Stimulated activated CD8-positive, alpha-beta memory T cell treated with anti-CD3 and anti-CD28 coated beads, Interleukin-12 subunit alpha, Interleukin-12 subunit beta, amount 100 ng/mL, for 24 hours (primary cell): ENCODE measurements around the gene SRSF1.
"Not testable (repeated sequence)": the region's sequence is repeated elsewhere in the genome, so short reads cannot be mapped to it uniquely, and the experiment has no call there.

Experiments used
- DNase-seq: peaks from one replicate; pipeline ENCODE4 v3.0.0-alpha.2; 2020; ENCODE audit errors: extremely low read depth

SRSF1 gene

DNA sequence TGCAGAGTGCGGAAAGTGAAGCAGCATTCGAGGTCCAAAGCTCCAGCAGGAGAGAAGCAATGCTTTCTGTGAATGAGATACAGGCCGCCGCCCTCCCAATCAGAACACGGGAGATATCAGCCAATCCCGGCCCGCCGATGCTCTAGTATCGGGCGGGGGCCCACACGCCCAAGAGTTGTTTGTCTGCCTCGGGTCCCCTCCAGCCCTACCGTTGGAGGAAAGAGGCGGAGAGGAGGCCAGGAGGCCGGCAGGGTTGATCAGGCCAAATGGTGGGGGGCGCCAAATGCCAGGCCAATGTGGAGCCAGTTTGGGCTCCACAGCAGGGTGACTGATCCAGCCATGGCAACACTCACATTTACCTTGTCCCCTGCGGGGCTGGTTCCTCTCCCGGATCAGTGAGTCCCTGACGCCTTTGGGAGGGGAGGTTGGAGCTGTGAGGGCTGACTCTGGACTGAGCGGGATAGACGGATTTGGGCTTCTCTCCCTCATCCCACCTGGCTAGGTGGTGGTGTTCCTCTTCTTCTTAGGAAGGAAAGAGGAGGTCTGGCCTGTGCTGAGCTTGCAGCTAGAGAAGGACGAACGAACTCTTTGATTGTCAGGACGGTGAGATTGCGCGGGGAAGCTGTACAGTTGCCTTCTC lies 41.4 kb downstream of the SRSF1 start:
- no peak for DNase-seq

GRCh38 chr17:57963149-57963511 lies 43.9 kb downstream of the SRSF1 start:
- DNase-seq: no peak

- DNase-seq: no peak
Observed at GRCh38 chr17:57962279-57963148, 44.5 kb downstream of the SRSF1 start.

DNA sequence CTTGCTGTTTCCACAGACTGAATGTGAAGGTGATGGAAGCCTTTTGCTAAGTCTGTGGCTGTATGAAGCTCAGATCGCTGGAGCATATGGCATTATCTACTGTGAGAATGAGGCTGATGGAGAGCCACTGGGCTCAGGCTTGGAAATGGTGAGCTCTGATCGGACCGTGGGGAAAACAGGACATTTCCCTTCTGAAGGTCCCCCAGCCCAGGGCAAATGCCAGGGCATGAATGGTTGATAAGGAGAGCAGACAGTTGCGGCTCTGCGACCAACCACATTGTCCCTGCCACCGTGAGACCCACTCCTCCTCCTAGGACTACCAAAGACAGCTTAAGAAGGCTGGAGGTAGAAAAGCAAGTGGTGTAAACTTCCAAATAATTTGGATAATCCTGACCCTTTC lies 47.1 kb downstream of the SRSF1 start:
- no peak for DNase-seq

- DNase-seq: not testable (repeated sequence)
Observed at GRCh38 chr17:57958391-57958790, 48.7 kb downstream of the SRSF1 start.

GRCh38 chr17:57957886-57958285 lies 49.2 kb downstream of the SRSF1 start:
- no peak for DNase-seq

GRCh38 chr17:57957120-57957850 lies 49.8 kb downstream of the SRSF1 start:
- no peak for DNase-seq

DNA sequence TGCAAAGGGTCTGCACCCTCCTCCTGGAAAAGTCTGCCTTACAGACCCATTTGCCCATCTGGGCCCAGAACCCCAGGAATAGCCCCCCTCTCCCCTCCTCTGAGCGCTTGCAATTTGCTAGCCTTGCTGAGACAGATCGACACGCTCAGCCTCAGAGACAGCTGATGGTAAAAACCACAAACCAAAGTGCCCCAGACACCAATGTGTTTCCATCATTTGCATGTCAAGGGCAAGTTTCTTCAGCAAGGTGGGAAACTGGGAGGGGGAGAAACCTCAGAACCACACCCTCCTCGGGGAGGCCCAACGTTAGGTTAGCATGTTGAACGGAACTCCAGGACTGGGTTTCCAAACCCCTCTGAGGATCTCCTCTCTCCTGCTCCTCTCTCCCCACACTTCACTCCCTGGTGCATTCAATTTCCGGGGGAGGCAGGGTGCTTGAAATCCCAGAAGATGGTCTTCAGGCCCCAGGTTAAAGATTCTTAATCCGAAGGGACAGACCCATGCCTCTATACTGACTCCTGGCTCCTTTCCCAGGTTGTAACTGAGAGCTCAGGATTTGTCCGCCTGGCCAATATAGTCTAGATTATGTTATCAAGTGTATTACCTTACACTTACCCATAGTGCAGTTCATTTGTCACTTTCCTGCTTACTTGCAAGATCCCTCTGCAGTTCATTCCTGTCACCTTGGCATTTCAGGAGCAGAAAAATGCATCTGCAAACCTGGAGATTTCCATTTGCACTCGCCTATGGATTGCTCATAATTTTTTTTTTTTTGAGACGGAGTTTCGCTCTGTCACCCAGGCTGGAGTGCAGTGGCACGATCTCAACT lies 50.5 kb downstream of the SRSF1 start:
- no peak for DNase-seq

DNA sequence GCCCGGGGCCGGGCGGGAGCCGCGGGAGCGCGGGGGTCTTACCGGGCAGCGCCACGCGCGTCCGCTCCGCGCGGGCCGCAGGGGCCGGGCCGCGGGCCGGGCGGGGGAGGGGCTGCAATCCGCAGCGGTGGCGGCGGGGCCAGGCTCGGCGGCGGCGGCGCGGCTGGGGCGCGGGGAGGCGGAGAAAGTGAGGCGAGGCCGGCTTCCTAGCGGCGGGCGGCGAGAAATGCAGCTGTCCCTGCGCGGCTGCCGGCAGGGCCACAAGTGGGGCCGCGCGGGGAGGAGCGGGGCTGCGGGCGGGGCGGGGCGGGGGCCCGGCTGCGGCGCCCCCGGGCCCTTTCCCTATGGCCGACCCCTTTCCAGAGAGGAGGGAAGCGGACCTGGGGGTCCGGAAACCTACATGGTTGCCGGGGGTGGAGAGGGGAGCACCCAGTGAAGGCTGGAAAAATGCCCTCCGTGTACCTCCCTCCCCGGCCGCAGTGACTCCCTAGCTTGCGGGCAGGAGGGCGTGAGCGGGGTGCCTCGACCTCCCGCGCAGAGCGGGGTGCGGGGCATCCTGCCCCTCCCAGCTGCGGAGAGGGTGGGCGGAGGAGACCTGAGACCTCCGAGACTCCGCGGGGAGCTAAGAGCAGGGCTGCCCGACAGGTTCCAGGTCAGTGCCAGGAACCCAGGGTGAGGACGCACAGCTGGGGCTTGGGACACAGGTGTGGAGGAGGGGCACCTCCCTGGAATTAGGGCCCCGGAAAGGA lies 51.7 kb downstream of the SRSF1 start, which contains the start of gene CUEDC1:
TSS of gene CUEDC1 (minus strand) at position 230 of the 749 bp plus-strand sequence. CDS start 69,848 bp downstream, outside the sequence.
- DNase-seq: no peak

- DNase-seq: no peak
Observed at GRCh38 chr17:57954397-57955182, 52.5 kb downstream of the SRSF1 start.

GRCh38 chr17:57953705-57954396 lies 53.2 kb downstream of the SRSF1 start:
- no peak for DNase-seq
